ENCODE measurements around the gene SMIM33.
"Not testable (repeated sequence)": the region's sequence is repeated elsewhere in the genome, so short reads cannot be mapped to it uniquely, and the experiment has no call there.

Gene SMIM33

DNA sequence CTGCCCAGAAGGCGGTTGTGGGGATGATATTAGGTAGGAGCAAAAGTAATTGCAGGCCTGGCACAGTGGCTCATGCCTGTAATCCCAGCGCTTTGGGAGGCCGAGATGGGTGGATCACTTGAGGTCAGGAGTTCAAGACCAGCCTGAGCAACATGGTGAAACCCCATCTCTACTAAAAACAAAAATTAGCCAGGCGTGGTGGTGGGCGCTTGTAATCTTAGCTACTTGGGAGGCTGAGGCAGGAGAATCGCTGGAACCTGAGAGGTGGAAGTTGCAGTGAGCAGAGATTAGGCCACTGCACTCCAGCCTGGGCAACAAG lies 12.0 kb downstream of the SMIM33 start:
- DNase-seq: not testable (repeated sequence)

DNA sequence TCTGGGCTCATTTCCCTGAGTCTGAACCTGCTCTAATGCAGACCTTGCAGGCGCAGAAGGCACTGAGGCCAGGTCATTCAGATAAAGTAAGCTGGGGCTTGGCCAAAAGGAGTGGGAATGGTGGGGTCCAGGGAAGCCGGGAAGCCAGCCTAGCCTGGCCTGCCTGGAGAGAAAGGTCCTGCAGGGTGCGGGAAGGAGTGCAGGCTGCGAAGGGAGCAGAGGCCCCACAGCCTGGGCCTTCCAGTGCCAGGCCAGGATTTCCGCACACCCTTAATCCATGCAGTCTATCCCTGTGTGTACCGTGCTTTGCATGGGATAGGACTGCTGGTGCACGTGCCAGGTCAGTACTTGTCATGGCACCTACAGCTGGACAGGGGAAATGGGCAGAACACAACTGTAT lies 15.4 kb downstream of the SMIM33 start:
- no peak for DNase-seq

GRCh38 chr5:139488260-139488659 lies 17.5 kb downstream of the SMIM33 start:
- DNase-seq: peak in 5 of 14 donors; percentile 10 to 47 (median 18)

- no peak for DNase-seq
Measured at GRCh38 chr5:139492700-139493192, 21.9 kb downstream of the SMIM33 start.

GRCh38 chr5:139494256-139494655 lies 23.5 kb downstream of the SMIM33 start:
- DNase-seq: no peak

DNA sequence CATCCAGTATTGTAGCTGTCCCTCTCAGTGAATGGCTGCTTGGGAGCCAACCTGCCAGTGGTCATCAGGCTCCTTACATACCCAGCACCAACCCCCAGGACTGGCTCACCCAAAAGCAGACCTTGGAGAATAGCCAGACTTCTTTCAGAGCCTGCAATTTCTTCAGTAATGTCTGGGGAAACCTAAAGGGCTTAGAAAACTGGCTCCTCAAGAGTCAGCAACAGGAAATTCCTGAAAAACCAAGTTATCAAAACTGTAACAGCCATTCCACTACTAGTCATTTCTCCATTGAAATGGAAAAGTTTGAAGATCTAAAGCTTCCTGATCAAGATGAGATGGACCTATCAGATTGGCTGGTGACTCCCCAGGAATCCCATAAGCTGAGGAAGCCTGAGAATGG lies 24.0 kb downstream of the SMIM33 start:
- DNase-seq: no peak

- DNase-seq: no peak
Measured at GRCh38 chr5:139495638-139496435, 25.0 kb downstream of the SMIM33 start.

DNA sequence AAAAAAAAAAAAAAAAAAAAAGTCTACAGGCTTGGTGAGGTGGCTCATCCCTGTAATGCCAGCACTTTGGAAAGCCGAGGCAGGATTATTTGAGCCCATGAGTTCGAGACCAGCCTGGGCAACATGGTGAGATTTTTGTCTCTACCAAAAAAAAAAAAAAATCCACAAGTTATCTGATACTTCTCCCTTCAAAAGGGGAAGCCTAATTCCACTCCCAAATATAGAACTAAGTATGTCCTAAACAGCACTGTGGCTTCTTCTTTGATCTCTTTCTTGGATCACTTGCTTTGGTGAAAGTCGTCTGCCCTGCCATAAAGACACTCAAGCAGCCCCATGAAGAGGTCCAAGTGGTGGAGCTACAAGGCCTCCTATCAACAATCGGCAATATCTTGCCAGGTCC lies 30.6 kb downstream of the SMIM33 start:
- DNase-seq: no peak

GRCh38 chr5:139503036-139503817 lies 32.4 kb downstream of the SMIM33 start:
- not testable (repeated sequence) for DNase-seq

GRCh38 chr5:139503879-139504278 lies 33.1 kb downstream of the SMIM33 start:
- not testable (repeated sequence) for DNase-seq

DNA sequence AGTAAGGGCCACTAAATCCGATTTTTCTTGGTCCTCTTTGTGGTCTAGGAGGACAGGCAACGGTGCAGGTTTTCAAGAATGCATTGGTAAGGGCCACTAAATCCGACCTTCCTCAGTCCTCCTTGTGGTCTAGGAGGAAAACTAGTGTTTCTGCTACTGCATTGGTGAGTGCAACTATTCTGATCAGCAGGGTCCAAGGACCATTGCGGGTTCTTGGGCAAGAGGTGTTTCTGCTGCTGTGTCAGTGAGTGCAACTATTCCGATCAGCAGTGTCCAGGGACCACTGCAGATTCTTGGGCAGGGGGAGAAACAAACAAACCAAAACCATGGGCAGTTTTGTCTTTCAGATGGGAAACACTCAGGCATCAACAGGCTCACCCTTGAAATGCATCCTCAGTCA lies 33.9 kb downstream of the SMIM33 start:
- DNase-seq: not testable (repeated sequence)

- no peak for DNase-seq
Measured at GRCh38 chr5:139512786-139513390, 42.1 kb downstream of the SMIM33 start.

GRCh38 chr5:139513434-139513833 lies 42.6 kb downstream of the SMIM33 start:
- DNase-seq: peak in 12 of 14 donors; percentile 13 to 74 (median 37)

- no peak for DNase-seq
Measured at GRCh38 chr5:139513852-139514485, 43.2 kb downstream of the SMIM33 start.

DNA sequence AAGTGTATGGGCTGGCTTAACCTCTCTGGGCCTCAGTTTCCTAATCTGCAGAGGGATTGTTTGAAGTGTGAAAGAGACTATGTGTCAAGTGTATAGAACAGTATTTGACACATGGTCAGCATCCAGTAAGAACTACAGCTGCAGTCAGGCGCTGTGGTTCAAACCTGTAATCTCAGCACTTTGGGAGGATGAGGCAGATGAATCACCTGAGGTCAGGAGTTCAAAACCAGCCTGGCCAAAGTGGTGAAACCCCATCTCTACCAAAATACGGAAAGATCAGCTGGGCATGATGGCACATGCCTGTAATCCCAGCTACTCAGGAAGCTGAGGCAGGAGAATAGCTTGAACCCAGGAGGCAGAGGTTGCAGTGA lies 43.7 kb downstream of the SMIM33 start:
- DNase-seq: no peak

DNA sequence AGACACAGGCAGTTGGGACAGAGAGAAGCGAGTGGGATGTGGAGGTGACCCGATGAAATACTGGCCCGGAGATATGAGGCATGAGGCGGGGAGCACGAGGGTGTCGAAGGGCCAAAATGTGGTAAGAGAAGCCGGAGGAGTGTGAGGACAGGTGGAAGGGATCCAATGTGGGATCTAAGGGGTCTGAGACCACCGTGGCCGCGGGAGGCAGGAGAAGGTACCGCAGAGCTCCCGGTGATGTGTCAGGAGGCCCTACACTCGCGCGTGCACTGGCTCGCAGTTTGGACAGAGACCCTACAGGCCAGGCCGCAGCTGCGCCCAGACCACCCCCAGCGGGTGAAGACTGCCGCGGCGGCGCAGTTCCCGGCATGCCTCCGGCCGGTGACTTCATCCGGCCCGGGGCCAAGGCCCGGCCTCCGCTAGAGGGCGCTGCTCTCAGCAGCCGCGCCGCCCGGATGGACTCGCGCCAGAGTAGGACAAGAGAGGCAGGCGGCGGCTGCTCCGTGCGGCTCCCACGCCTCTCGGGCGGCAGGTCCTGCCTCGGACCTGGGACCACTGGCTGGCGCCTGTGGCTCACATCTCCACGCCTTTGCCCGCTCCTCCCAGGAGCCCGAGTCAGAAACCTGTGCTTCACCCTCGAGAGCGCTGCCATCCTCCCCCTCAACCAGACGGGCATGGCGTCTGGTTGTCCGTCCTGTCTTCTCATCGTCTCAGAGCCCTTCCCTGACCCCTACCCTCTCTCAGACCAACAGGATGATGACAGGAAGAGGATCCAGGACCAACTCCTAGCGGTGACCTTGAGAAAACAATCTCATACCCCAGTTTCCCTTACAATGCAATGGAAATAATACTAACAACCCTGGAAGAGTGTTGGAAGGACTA lies 47.1 kb downstream of the SMIM33 start:
- peak; percentile 22 to 94 (median 87) for DNase-seq

All from C1 segment of cervical spinal cord (tissue), 14 donors.